GM23338 (cell line): ENCODE data around the gene RYR2. TPM values are rescaled to one million over a fixed set of nuclear protein-coding genes. Genes with fewer than 3 reads are reported as not detected.

ENCODE experiments used
- ATAC-seq: fragments of 200-7000 bp; cut with Tn5 transposase; 3 replicates; pipeline ENCODE4 v1.9.1; 2020
- DNase-seq: peaks from one replicate; pipeline ENCODE4 v3.0.0-alpha.2; 2015; ENCODE audit warnings: low spot score
- H2AFZ ChIP-seq: fragments of 200-600 bp; sonication (generic); 2 replicates; pipeline ENCODE4 v1.8.0; 2016; ENCODE audit warnings: antibody characterized with exemption, mild to moderate bottlenecking, moderate library complexity
- H3F3A ChIP-seq: fragments of 200-600 bp; sonication (generic); replicated peaks from 2 replicates; pipeline ENCODE4 v1.8.0; 2017; ENCODE audit warnings: antibody characterized with exemption, mixed run types, low read depth
- H3K27ac ChIP-seq: fragments of 200-600 bp; sonication (generic); 2 replicates; pipeline ENCODE4 v1.6.1; 2016; ENCODE audit warnings: low read depth
- H3K27me3 ChIP-seq: fragments of 200-600 bp; sonication (generic); 2 replicates; pipeline ENCODE4 v1.8.0; 2016; ENCODE audit warnings: mild to moderate bottlenecking, mixed run types, moderate library complexity; ENCODE audit not compliant: insufficient read depth
- H3K36me3 ChIP-seq: fragments of 200-600 bp; sonication (generic); 2 replicates; pipeline ENCODE4 v1.8.0; 2016; ENCODE audit warnings: mild to moderate bottlenecking; ENCODE audit not compliant: insufficient read depth
- H3K4me1 ChIP-seq: fragments of 200-600 bp; sonication (generic); 2 replicates; pipeline ENCODE4 v1.8.0; 2016; ENCODE audit warnings: mild to moderate bottlenecking, moderate library complexity; ENCODE audit not compliant: insufficient read depth
- H3K4me2 ChIP-seq: fragments of 200-600 bp; sonication (generic); 2 replicates; pipeline ENCODE4 v1.7.1; 2017; ENCODE audit warnings: mixed run types
- H3K4me3 ChIP-seq: fragments of 200-600 bp; sonication (generic); 2 replicates; pipeline ENCODE4 v1.6.1; 2016; ENCODE audit warnings: mixed run types
- H3K79me2 ChIP-seq: fragments of 200-600 bp; sonication (generic); replicated peaks from 2 replicates; pipeline ENCODE4 v1.8.0; 2017; ENCODE audit warnings: mild to moderate bottlenecking; ENCODE audit not compliant: insufficient read depth
- H3K9me2 ChIP-seq: fragments of 200-600 bp; sonication (generic); 2 replicates; pipeline ENCODE4 v1.8.0; 2017; ENCODE audit not compliant: insufficient read depth
- H4K20me1 ChIP-seq: fragments of 200-600 bp; sonication (generic); replicated peaks from 2 replicates; pipeline ENCODE4 v1.8.0; 2017; ENCODE audit warnings: mild to moderate bottlenecking; ENCODE audit not compliant: insufficient read depth
- H3K27ac Mint-ChIP-seq: 2 replicates; pipeline ENCODE4 v1.8.0; 2020; ENCODE audit warnings: inconsistent platforms, mild to moderate bottlenecking, moderate library complexity, mixed read lengths
- H3K27me3 Mint-ChIP-seq: 3 replicates; pipeline ENCODE4 v1.8.0; 2022; ENCODE audit warnings: low read depth, mild to moderate bottlenecking, moderate library complexity, mixed read lengths, inconsistent platforms; ENCODE audit not compliant: insufficient read depth, poor library complexity
- H3K36me3 Mint-ChIP-seq: 3 replicates; pipeline ENCODE4 v1.8.0; 2021; ENCODE audit warnings: low read depth, mild to moderate bottlenecking, inconsistent platforms, moderate library complexity, mixed read lengths
- H3K4me1 Mint-ChIP-seq: 3 replicates; pipeline ENCODE4 v1.8.0; 2020; ENCODE audit warnings: mild to moderate bottlenecking, inconsistent platforms, mixed read lengths
- H3K4me3 Mint-ChIP-seq: 3 replicates; pipeline ENCODE4 v1.8.0; 2021; ENCODE audit warnings: moderate library complexity, mild to moderate bottlenecking, inconsistent platforms, mixed read lengths
- H3K9me3 Mint-ChIP-seq: 3 replicates; pipeline ENCODE4 v1.8.0; 2020; ENCODE audit warnings: moderate library complexity, mild to moderate bottlenecking, inconsistent platforms, mixed read lengths
- ETS1 ChIP-seq: IDR thresholded peaks from 2 replicates; pipeline ENCODE4 v1.6.1; 2016; ENCODE audit warnings: antibody characterized with exemption
- EZH2phosphoT487 ChIP-seq: fragments of 200-600 bp; sonication (generic); IDR thresholded peaks from one replicate; pipeline ENCODE4 v1.8.1; 2018; ENCODE audit warnings: antibody characterized with exemption; ENCODE audit not compliant: unreplicated experiment
- JUNB ChIP-seq: IDR thresholded peaks from one replicate; pipeline ENCODE4 v1.6.1; 2016; ENCODE audit warnings: antibody characterized with exemption; ENCODE audit not compliant: unreplicated experiment
- NANOG ChIP-seq: IDR thresholded peaks from 2 replicates; pipeline ENCODE4 v1.6.1; 2016; ENCODE audit warnings: antibody characterized with exemption, borderline replicate concordance
- ZNF331 ChIP-seq: fragments of 250-450 bp; sonication (Bioruptor Pico); IDR thresholded peaks from 2 replicates; pipeline ENCODE4 v1.5.0; 2020; ENCODE audit warnings: low read depth, mild to moderate bottlenecking, moderate library complexity
- ZNF462 ChIP-seq: fragments of 250-450 bp; sonication (Bioruptor Pico); IDR thresholded peaks from 2 replicates; pipeline ENCODE4 v1.5.0; 2020; ENCODE audit warnings: mild to moderate bottlenecking, moderate library complexity
- polyA plus RNA-seq: library from polyadenylated mRNA; unstranded; fragments of >200 nt; fragmentation: Nextera tagmentation; extraction: Ambion mirVana; gene quantifications from 2 replicates; pipeline ENCODE4 v1.2.1, GENCODE V29; 2016
- total RNA-seq: library from RNA; depleted of rRNA; stranded (reverse); fragments of >200 nt; shearing (Covaris generic); gene quantifications from 2 replicates; pipeline ENCODE4 v1.2.3, GENCODE V29; 2014

The RYR2 gene
- total and polyA plus RNA-seq, 2 experiments from 2014 or later: 8.9 to 10.0 TPM

GRCh38 chr1:237164406-237165352 lies 122.7 kb downstream of the RYR2 start:
- no peak overlapping the region for H3K4me3 Mint-ChIP-seq
- Histone ChIP-seq H3K9me2 (no peaks in the 10 kb centered on the region), H3K4me1 (peaks cover 19% of the 10 kb centered on the region; the same call in 1 of the 2 replicates), H3K27ac (no peak overlapping the region), H2AFZ (no peak overlapping the region), H3K27me3 (no peaks in the 10 kb centered on the region), H3K36me3 (no peaks in the 10 kb centered on the region), H3F3A (no peaks in the 10 kb centered on the region), H3K79me2 (peaks cover 33% of the 10 kb centered on the region), H3K4me3 (no peak overlapping the region), H3K4me2 (no peak overlapping the region), H4K20me1 (no peaks in the 10 kb centered on the region)
- H3K36me3 Mint-ChIP-seq: no peaks in the 10 kb centered on the region
- no peaks in the 10 kb centered on the region for H3K9me3 Mint-ChIP-seq
- DNase-seq (no peak), ATAC-seq (no peak)
- H3K27ac Mint-ChIP-seq: no peak overlapping the region
- TF ChIP-seq ZNF331 (no peak), ETS1 (no peak), JUNB (no peak), NANOG (no peak)
- H3K27me3 Mint-ChIP-seq: no peaks in the 10 kb centered on the region
- peaks cover 11% of the 10 kb centered on the region for H3K4me1 Mint-ChIP-seq

- DNase-seq (no peak), ATAC-seq (no peak)
- Histone ChIP-seq H3K79me2 (peaks cover 42% of the 10 kb centered on the region), H3F3A (no peaks in the 10 kb centered on the region), H3K4me2 (no peak overlapping the region), H3K27ac (no peak overlapping the region), H3K4me1 (peaks cover 26% of the 10 kb centered on the region; the same call in 1 of the 2 replicates), H3K27me3 (no peaks in the 10 kb centered on the region), H3K9me2 (no peaks in the 10 kb centered on the region), H3K4me3 (no peak overlapping the region), H2AFZ (no peak overlapping the region), H3K36me3 (no peaks in the 10 kb centered on the region), H4K20me1 (no peaks in the 10 kb centered on the region)
- H3K4me1 Mint-ChIP-seq: peaks cover 21% of the 10 kb centered on the region
- no peaks in the 10 kb centered on the region for H3K27me3 Mint-ChIP-seq
- H3K27ac Mint-ChIP-seq: no peak overlapping the region
- H3K36me3 Mint-ChIP-seq: no peaks in the 10 kb centered on the region
- TF ChIP-seq EZH2phosphoT487 (no peak), ZNF331 (no peak)
- H3K9me3 Mint-ChIP-seq: no peaks in the 10 kb centered on the region
- no peak overlapping the region for H3K4me3 Mint-ChIP-seq
Observed at GRCh38 chr1:237166086-237166485, 124.1 kb downstream of the RYR2 start.

GRCh38 chr1:237166593-237167101 lies 124.7 kb downstream of the RYR2 start:
- no peaks in the 10 kb centered on the region for H3K27me3 Mint-ChIP-seq
- 0 out of 2 replicates have a peak overlapping the region, but pooled peaks have one; percentile 1 for H3K27ac ChIP-seq
- no peak overlapping the region for H3K4me2 ChIP-seq
- no peak overlapping the region for H2AFZ ChIP-seq
- H4K20me1 ChIP-seq: no peaks in the 10 kb centered on the region
- H3K4me3 Mint-ChIP-seq: no peak overlapping the region
- no peaks in the 10 kb centered on the region for H3F3A ChIP-seq
- no peaks in the 10 kb centered on the region for H3K27me3 ChIP-seq
- DNase-seq (no peak), ATAC-seq (no peak)
- H3K9me3 Mint-ChIP-seq: no peaks in the 10 kb centered on the region
- no peaks in the 10 kb centered on the region for H3K36me3 ChIP-seq
- H3K9me2 ChIP-seq: no peaks in the 10 kb centered on the region
- no peaks in the 10 kb centered on the region for H3K36me3 Mint-ChIP-seq
- H3K4me1 ChIP-seq: peaks cover 25% of the 10 kb centered on the region
- peaks cover 26% of the 10 kb centered on the region for H3K4me1 Mint-ChIP-seq
- no peak overlapping the region for H3K4me3 ChIP-seq
- peaks cover 46% of the 10 kb centered on the region for H3K79me2 ChIP-seq
- H3K27ac Mint-ChIP-seq: no peak overlapping the region
- TF ChIP-seq NANOG (no peak), ETS1 (no peak), ZNF462 (CRISPR knock-in tag) (no peak)
